ENCODE results near the gene STPG4.
"Not testable (repeated sequence)": the region's sequence is repeated elsewhere in the genome, so short reads cannot be mapped to it uniquely, and the experiment has no call there.

Gene STPG4

GRCh38 chr2:47172922-47173695 is 18.0 kb upstream of the STPG4 start:
- no peak for DNase-seq

GRCh38 chr2:47172156-47172921 is 17.2 kb upstream of the STPG4 start:
- peak; percentile 1 for DNase-seq

- no peak for DNase-seq
Observed at GRCh38 chr2:47169784-47170183, 14.7 kb upstream of the STPG4 start.

GRCh38 chr2:47168895-47169294 is 13.8 kb upstream of the STPG4 start:
- not testable (repeated sequence) for DNase-seq

- no peak for DNase-seq
Observed at GRCh38 chr2:47167149-47167548, 12.0 kb upstream of the STPG4 start.

- no peak for DNase-seq
Observed at GRCh38 chr2:47165001-47165555, 10.0 kb upstream of the STPG4 start.

GRCh38 chr2:47162780-47163179 is 7.7 kb upstream of the STPG4 start:
- no peak for DNase-seq

- no peak for DNase-seq
Observed at GRCh38 chr2:47161475-47161874, 6.4 kb upstream of the STPG4 start.

GRCh38 chr2:47160660-47161059 is 5.6 kb upstream of the STPG4 start:
- DNase-seq: no peak

- no peak for DNase-seq
Observed at GRCh38 chr2:47160211-47160610, 5.1 kb upstream of the STPG4 start.

GRCh38 chr2:47159627-47160026 is 4.5 kb upstream of the STPG4 start:
- no peak for DNase-seq

GRCh38 chr2:47158576-47158975 is 3.5 kb upstream of the STPG4 start:
- no peak for DNase-seq

GRCh38 chr2:47152803-47153202 is 2.3 kb downstream of the STPG4 start:
- DNase-seq: no peak

GRCh38 chr2:47150175-47150574 is 4.9 kb downstream of the STPG4 start:
- no peak for DNase-seq

- DNase-seq: no peak
Observed at GRCh38 chr2:47147021-47147420, 8.1 kb downstream of the STPG4 start.

GRCh38 chr2:47145466-47145865 is 9.6 kb downstream of the STPG4 start:
- no peak for DNase-seq

GRCh38 chr2:47141520-47141919 is 13.6 kb downstream of the STPG4 start:
- no peak for DNase-seq

GRCh38 chr2:47134386-47135090 is 20.6 kb downstream of the STPG4 start:
- no peak for DNase-seq

- DNase-seq: no peak
Observed at GRCh38 chr2:47133046-47133445, 22.1 kb downstream of the STPG4 start.

GRCh38 chr2:47129191-47129706 is 25.9 kb downstream of the STPG4 start:
- no peak for DNase-seq

- DNase-seq: no peak
Observed at GRCh38 chr2:47128705-47129104, 26.4 kb downstream of the STPG4 start.

- no peak for DNase-seq
Observed at GRCh38 chr2:47127862-47128543, 27.1 kb downstream of the STPG4 start.

GRCh38 chr2:47126783-47127182 is 28.3 kb downstream of the STPG4 start:
- no peak for DNase-seq

All from stimulated activated naive CD4-positive, alpha-beta T cell treated with Interleukin-2 at 50 U/mL for 16 hours (primary cell).